Panc1 (cell line): ENCODE measurements around the gene CDH13. TPM values are rescaled to one million over a fixed set of nuclear protein-coding genes. Genes with fewer than 3 reads are reported as not detected.

ENCODE experiments used
- ATAC-seq: fragments of 200-7000 bp; cut with Tn5 transposase; 2 replicates; pipeline ENCODE4 v1.9.1; 2020; ENCODE audit warnings: mild to moderate bottlenecking, moderate library complexity
- BruUV-seq: library from RNA; stranded (reverse); fragments of 400-500 nt; replicated peaks from 2 replicates; lab custom pipeline; 2021; lab: Mats Ljungman, UMichigan
- CTCF ChIA-PET: fragments of 300-600 bp; sonication (Branson Sonifier 250); formaldehyde crosslinking; loops from one replicate; lab custom pipeline; 2022; ENCODE audit warnings: antibody characterized with exemption; lab: Charles Lee
- POLR2A ChIA-PET: fragments of 300-600 bp; sonication (Branson Sonifier 250); formaldehyde crosslinking; loops from one replicate; lab custom pipeline; 2022; ENCODE audit warnings: antibody characterized with exemption; lab: Charles Lee
- DNase-seq: peaks from one replicate; pipeline ENCODE4 v3.0.0-alpha.2; 2010; ENCODE audit warnings: low read depth, low spot score
- H3K27ac ChIP-seq: 2 replicates; pipeline ENCODE4 v1.5.1; 2011; ENCODE audit warnings: mild to moderate bottlenecking, low read length, inconsistent platforms
- H3K27me3 ChIP-seq: fragments of 200-500 bp; sonication (Bioruptor generic); 2 replicates; pipeline ENCODE4 v1.6.0; 2014; ENCODE audit warnings: low read length, inconsistent platforms; ENCODE audit not compliant: control insufficient read depth, insufficient read depth
- H3K36me3 ChIP-seq: fragments of 200-500 bp; sonication (Bioruptor generic); 2 replicates; pipeline ENCODE4 v1.5.1; 2014; ENCODE audit warnings: inconsistent platforms, mild to moderate bottlenecking, low read length, moderate library complexity; ENCODE audit not compliant: control insufficient read depth, insufficient read depth
- H3K4me1 ChIP-seq: 2 replicates; pipeline ENCODE4 v1.5.1; 2011; ENCODE audit warnings: inconsistent platforms, mild to moderate bottlenecking, low read length, moderate library complexity; ENCODE audit not compliant: control insufficient read depth, insufficient read depth
- H3K4me3 ChIP-seq, 2 experiments: 2 replicates each; pipeline ENCODE4 v1.5.1; 2011 to 2012; ENCODE audit warnings: low read depth in 2 of 2, low read length in 2 of 2, mild to moderate bottlenecking in 2 of 2, inconsistent platforms in 1 of 2, moderate library complexity in 1 of 2
- H3K9me3 ChIP-seq: fragments of 200-500 bp; sonication (Bioruptor generic); 2 replicates; pipeline ENCODE4 v1.5.1; 2014; ENCODE audit warnings: low read depth, mild to moderate bottlenecking, inconsistent platforms, low read length, moderate library complexity; ENCODE audit not compliant: control insufficient read depth, insufficient read depth
- POLR2AphosphoS5 ChIP-seq: IDR thresholded peaks from 2 replicates; pipeline ENCODE4 v1.6.1; 2012; ENCODE audit warnings: mild to moderate bottlenecking, low read depth, low read length, moderate library complexity
- REST ChIP-seq, 2 experiments: IDR thresholded peaks; 2 replicates each; pipeline ENCODE4 v1.6.1; 2011 to 2012; ENCODE audit warnings: low read depth in 2 of 2, control low read depth in 1 of 2, low read length in 1 of 2, mild to moderate bottlenecking in 1 of 2, moderate library complexity in 1 of 2; ENCODE audit not compliant: insufficient read depth in 1 of 2
- SIN3A ChIP-seq: IDR thresholded peaks from 2 replicates; pipeline ENCODE4 v1.6.1; 2012; ENCODE audit warnings: low read depth, mild to moderate bottlenecking, low read length, moderate library complexity, borderline replicate concordance; ENCODE audit not compliant: insufficient read depth
- TCF7L2 ChIP-seq: IDR thresholded peaks from 2 replicates; pipeline ENCODE4 v1.6.1; 2011; ENCODE audit warnings: mild to moderate bottlenecking, low read depth, low read length, inconsistent platforms
- in situ Hi-C: cut with HindIII; loops from 2 replicates; pipeline ENCODE4 v1.10.0; 2016; ENCODE audit warnings: low sequenced_read_pairs, low pct_unique_long_range_greater_than_20kb
- intact Hi-C: fragments of 100-400 bp; cut with micrococcal nuclease; formaldehyde crosslinking; loops from one replicate; pipeline ENCODE4 v1.10.0; 2022; ENCODE audit not compliant: unreplicated experiment
- total RNA-seq: library from RNA; stranded (reverse); gene quantifications from one replicate; pipeline ENCODE4 v1.2.1, GENCODE V29; 2021; ENCODE audit not compliant: unreplicated experiment
- TF ChIP-seq, protein P1 (sequence below): fragments of 450-650 bp; IDR thresholded peaks from 2 replicates; pipeline ENCODE4 v1.5.1; 2017; ENCODE audit warnings: mild to moderate bottlenecking

The CDH13 gene
- total RNA-seq, 1 experiment from 2014 or later, result not detected

DNA sequence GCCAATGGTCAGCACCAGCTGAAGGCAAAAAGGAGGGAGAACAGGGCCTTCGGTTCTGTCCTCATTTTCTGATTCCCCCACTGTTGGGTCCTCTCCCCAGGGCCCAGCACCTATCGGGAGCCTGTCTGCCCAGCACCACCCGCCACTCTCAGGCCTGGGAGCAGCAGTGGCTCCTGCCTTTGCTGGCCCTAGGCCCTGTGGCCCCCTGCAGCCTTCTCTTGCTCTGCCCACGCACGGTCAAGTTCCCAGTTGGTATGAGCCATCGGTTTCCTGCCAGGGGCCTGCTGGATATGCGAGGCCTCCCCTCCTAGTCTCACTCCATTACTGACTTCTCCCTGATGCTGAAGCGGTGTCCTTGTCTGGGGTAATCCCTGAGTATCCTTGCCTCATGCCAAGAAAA, 1218.5 kb downstream of the CDH13 start:
- intact Hi-C loops (no loop called here), in situ Hi-C loops (no loop called here)
- CTCF ChIA-PET, result no interaction called here
- Histone ChIP-seq H3K4me3 (no peak overlapping the region), H3K4me1 (no peaks in the 10 kb centered on the region), H3K27ac (no peak overlapping the region), H3K36me3 (no peaks in the 10 kb centered on the region), H3K9me3 (no peaks in the 10 kb centered on the region), H3K27me3 (no peaks in the 10 kb centered on the region)
- no peak for TF ChIP-seq POLR2AphosphoS5
- POLR2A ChIA-PET, result no interaction called here
- BruUV-seq, result no TSS peak
- ATAC-seq (no peak), DNase-seq (no peak)

DNA sequence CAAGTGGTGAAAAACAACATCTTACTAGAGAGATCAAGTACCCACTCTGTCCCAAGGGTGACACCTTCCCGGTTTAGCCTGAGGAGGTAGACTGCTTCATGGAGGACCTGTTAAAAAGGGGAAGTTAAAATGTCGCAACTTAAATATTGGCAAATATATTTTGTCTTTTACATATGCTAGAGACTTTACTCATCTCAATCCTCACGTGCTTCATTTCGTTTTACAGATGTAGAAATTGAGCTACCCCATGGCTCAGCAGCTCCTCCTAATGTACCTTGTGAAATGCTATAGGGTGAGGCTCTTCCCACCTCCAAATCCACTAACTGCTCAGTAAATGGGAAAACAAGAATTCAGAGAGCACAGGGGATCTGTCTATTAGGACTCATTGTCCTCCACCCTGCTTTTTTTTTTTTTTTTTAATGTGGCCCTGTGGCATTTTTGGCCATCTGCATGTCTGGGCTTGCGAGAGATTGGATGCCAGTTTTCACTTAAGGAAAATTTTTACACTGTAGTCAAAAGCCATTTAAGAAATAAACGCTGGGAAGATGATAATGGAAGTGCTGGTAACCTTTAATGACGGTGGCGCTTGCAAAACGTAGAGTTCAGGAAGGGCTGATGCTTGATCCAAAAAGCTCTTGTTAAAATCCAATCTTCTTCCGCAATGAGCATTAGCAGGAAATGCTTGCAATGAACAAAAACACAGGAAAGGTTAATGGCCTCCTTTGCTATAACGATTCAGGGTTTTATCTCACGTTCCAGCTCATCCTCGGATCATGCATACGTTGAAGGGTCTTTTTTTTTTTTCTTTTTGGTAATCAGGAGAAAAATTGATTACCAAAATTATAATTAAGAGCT, 1220.8 kb downstream of the CDH13 start:
- Histone ChIP-seq H3K27me3 (no peaks in the 10 kb centered on the region), H3K27ac (no peak overlapping the region), H3K9me3 (no peaks in the 10 kb centered on the region), H3K4me1 (no peaks in the 10 kb centered on the region), H3K36me3 (no peaks in the 10 kb centered on the region), H3K4me3 (no peak overlapping the region)
- TF ChIP-seq, protein P1, sequence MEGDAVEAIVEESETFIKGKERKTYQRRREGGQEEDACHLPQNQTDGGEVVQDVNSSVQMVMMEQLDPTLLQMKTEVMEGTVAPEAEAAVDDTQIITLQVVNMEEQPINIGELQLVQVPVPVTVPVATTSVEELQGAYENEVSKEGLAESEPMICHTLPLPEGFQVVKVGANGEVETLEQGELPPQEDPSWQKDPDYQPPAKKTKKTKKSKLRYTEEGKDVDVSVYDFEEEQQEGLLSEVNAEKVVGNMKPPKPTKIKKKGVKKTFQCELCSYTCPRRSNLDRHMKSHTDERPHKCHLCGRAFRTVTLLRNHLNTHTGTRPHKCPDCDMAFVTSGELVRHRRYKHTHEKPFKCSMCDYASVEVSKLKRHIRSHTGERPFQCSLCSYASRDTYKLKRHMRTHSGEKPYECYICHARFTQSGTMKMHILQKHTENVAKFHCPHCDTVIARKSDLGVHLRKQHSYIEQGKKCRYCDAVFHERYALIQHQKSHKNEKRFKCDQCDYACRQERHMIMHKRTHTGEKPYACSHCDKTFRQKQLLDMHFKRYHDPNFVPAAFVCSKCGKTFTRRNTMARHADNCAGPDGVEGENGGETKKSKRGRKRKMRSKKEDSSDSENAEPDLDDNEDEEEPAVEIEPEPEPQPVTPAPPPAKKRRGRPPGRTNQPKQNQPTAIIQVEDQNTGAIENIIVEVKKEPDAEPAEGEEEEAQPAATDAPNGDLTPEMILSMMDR, result no peak
- TF ChIP-seq REST (IDR thresholded peaks at IDR 0.05; ENCODE audit: insufficient read depth in 1 of 2, low read depth in 2 of 2, low read length in 1 of 2) (no peak), TCF7L2 (no peak)
- ATAC-seq, result no peak
- POLR2A ChIA-PET, result no interaction called here
- in situ Hi-C loops (no loop called here), intact Hi-C loops (no loop called here)
- CTCF ChIA-PET, result interaction anchor here (0.7 kb wide), 1 partner anchor 696 kb away, joined by 6 read pairs; no protein-coding TSS in a partner anchor
- BruUV-seq, result no TSS peak
- no peak for DNase-seq

DNA sequence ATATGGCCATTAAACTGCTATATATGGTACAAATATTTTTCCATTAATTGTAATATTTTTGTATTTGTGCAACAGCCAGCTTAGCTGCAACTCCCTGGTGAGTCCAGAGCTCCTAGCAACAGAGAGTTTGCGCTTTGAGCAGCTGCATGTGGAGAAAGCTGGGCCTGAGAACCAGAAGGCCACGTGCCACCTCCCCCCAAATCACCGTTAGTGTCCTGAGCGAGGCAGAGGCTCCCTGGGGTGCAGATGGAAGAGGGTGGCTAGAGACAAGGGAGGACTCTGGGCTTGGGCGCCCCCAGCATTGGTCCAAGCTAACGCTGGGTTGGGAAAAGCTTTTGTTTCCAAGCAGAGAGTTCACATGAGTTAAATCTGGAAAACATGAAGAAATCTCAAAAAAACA, 1222.7 kb downstream of the CDH13 start:
- no peaks in the 10 kb centered on the region for H3K9me3 ChIP-seq
- H3K4me3 ChIP-seq, result no peak overlapping the region
- DNase-seq (no peak), ATAC-seq (no peak)
- no peaks in the 10 kb centered on the region for H3K27me3 ChIP-seq
- no TSS peak for BruUV-seq
- TF ChIP-seq POLR2AphosphoS5 (no peak), TCF7L2 (no peak), REST (IDR thresholded peaks at IDR 0.05; ENCODE audit: insufficient read depth in 1 of 2, low read depth in 2 of 2, low read length in 1 of 2) (no peak), SIN3A (no peak)
- TF ChIP-seq, protein P1, result no peak
- ChIA-PET POLR2A (no interaction called here), CTCF (no interaction called here)
- no peak overlapping the region for H3K27ac ChIP-seq
- in situ Hi-C loops, result no loop called here
- intact Hi-C loops, result no loop called here
- no peaks in the 10 kb centered on the region for H3K4me1 ChIP-seq
- H3K36me3 ChIP-seq, result no peaks in the 10 kb centered on the region
